ENCODE measurements around the gene TUBGCP5. TPM values are rescaled to one million over a fixed set of nuclear protein-coding genes. Genes with fewer than 3 reads are reported as not detected.

Gene TUBGCP5
- total and polyA plus RNA-seq, 2 of the 4 experiments (the other 2 are of a cell fraction), result 13.0 to 19.4 TPM

Other genes with a start within 250 kb of the TUBGCP5 start
- 38.0 and 78.6 TPM in 2 replicates for gene NIPA2, start 200.9 kb downstream of the TUBGCP5 start, total RNA-seq (2012; rRNA removed)
- gene NIPA2, start 200.9 kb downstream of the TUBGCP5 start, polyA plus RNA-seq (2012; rRNA removed), result 25.6 and 33.0 TPM in 2 replicates
- 144 and 163 TPM in 2 replicates for gene CYFIP1, start 59.2 kb downstream of the TUBGCP5 start, total RNA-seq (2012; rRNA removed)
- gene CYFIP1, start 59.2 kb downstream of the TUBGCP5 start, polyA plus RNA-seq (2012; rRNA removed), result 51.4 and 58.4 TPM in 2 replicates
- not detected in 2 replicates for gene GOLGA6L1, start 97.3 kb upstream of the TUBGCP5 start, total RNA-seq (2012; rRNA removed)
- not detected in 2 replicates for gene GOLGA6L1, start 97.3 kb upstream of the TUBGCP5 start, polyA plus RNA-seq (2012; rRNA removed)

All from IMR-90 (cell line).